Trophoblast cell (in vitro differentiated cells and primary cell): ENCODE measurements around the gene CHCHD3.

ENCODE experiments used
- DNase-seq, 2 donors: peaks; one replicate each; pipeline ENCODE4 v3.0.0-alpha.2; 2016
- H2AFZ ChIP-seq: 2 replicates; pipeline ENCODE4 v1.6.1; 2013; ENCODE audit warnings: low read length, moderate library complexity, mild to moderate bottlenecking; ENCODE audit not compliant: insufficient read depth, poor library complexity
- H2AK5ac ChIP-seq: 2 replicates; pipeline ENCODE4 v1.6.1; 2013; ENCODE audit warnings: mild to moderate bottlenecking, low read length
- H2BK120ac ChIP-seq: 2 replicates; pipeline ENCODE4 v1.6.1; 2013; ENCODE audit warnings: low read length, mild to moderate bottlenecking, moderate library complexity; ENCODE audit not compliant: insufficient read depth, poor library complexity
- H2BK12ac ChIP-seq: 2 replicates; pipeline ENCODE4 v1.6.1; 2013; ENCODE audit warnings: mild to moderate bottlenecking, low read length, moderate library complexity
- H2BK5ac ChIP-seq: 2 replicates; pipeline ENCODE4 v1.6.1; 2013; ENCODE audit warnings: low read length, low read depth, moderate library complexity, mild to moderate bottlenecking; ENCODE audit not compliant: poor library complexity
- H3K14ac ChIP-seq: 2 replicates; pipeline ENCODE4 v1.6.1; 2013; ENCODE audit warnings: mild to moderate bottlenecking, low read length
- H3K18ac ChIP-seq: 2 replicates; pipeline ENCODE4 v1.6.1; 2013; ENCODE audit warnings: mild to moderate bottlenecking, low read length
- H3K23ac ChIP-seq: 2 replicates; pipeline ENCODE4 v1.6.1; 2013; ENCODE audit warnings: low read length
- H3K27ac ChIP-seq: 2 replicates; pipeline ENCODE4 v1.5.1; 2013; ENCODE audit warnings: low read depth, mild to moderate bottlenecking, inconsistent platforms, low read length, moderate library complexity
- H3K27me3 ChIP-seq: 2 replicates; pipeline ENCODE4 v1.6.1; 2013; ENCODE audit warnings: inconsistent platforms, mild to moderate bottlenecking, low read length, moderate library complexity; ENCODE audit not compliant: insufficient read depth
- H3K36me3 ChIP-seq, 2 experiments: 1 replicate in 1 of 2; 2 replicates in 1 of 2; pipeline ENCODE4 v1.6.1; 2013; ENCODE audit warnings: low read length in 2 of 2, mild to moderate bottlenecking in 2 of 2, moderate library complexity in 1 of 2; ENCODE audit not compliant: insufficient read depth in 2 of 2, control insufficient read depth in 1 of 2
- H3K4ac ChIP-seq: 2 replicates; pipeline ENCODE4 v1.6.1; 2013; ENCODE audit warnings: low read depth, mild to moderate bottlenecking, low read length, moderate library complexity
- H3K4me1 ChIP-seq, 2 experiments: 1 replicate in 1 of 2; 2 replicates in 1 of 2; pipeline ENCODE4 v1.6.1; 2013; ENCODE audit warnings: low read length in 2 of 2, mild to moderate bottlenecking in 2 of 2, moderate library complexity in 1 of 2; ENCODE audit not compliant: insufficient read depth in 2 of 2, control insufficient read depth in 1 of 2
- H3K4me2 ChIP-seq: 2 replicates; pipeline ENCODE4 v1.6.1; 2013; ENCODE audit warnings: inconsistent platforms, mild to moderate bottlenecking, low read length, moderate library complexity
- H3K4me3 ChIP-seq: 2 replicates; pipeline ENCODE4 v1.5.1; 2013; ENCODE audit warnings: mild to moderate bottlenecking, low read depth, low read length, inconsistent platforms
- H3K79me1 ChIP-seq: one replicate; pipeline ENCODE4 v1.6.1; 2013; ENCODE audit warnings: low read length
- H3K79me2 ChIP-seq: 2 replicates; pipeline ENCODE4 v1.6.1; 2013; ENCODE audit warnings: low read length, mild to moderate bottlenecking; ENCODE audit not compliant: control insufficient read depth, insufficient read depth, poor library complexity
- H3K9ac ChIP-seq: 2 replicates; pipeline ENCODE4 v1.6.1; 2013; ENCODE audit warnings: mild to moderate bottlenecking, low read length
- H3K9me3 ChIP-seq: 2 replicates; pipeline ENCODE4 v1.6.1; 2013; ENCODE audit warnings: low read depth, mild to moderate bottlenecking, control low read depth, inconsistent platforms, low read length; ENCODE audit not compliant: insufficient read depth
- H4K12ac ChIP-seq: 2 replicates; pipeline ENCODE4 v1.6.1; 2013; ENCODE audit warnings: low read depth, mild to moderate bottlenecking, low read length, moderate library complexity
- H4K8ac ChIP-seq: 2 replicates; pipeline ENCODE4 v1.6.1; 2013; ENCODE audit warnings: low read depth, mild to moderate bottlenecking, low read length, moderate library complexity
- H4K91ac ChIP-seq: one replicate; pipeline ENCODE4 v1.6.1; 2013; ENCODE audit warnings: low read depth, mild to moderate bottlenecking, low read length, moderate library complexity
- WGBS: extraction: QIAGEN DNeasy Blood & Tissue Kit; methylation state at CpG from one replicate; pipeline ENCODE4 v1.1.7; 2013; ENCODE audit warnings: missing lambda C conversion rate; ENCODE audit not compliant: insufficient read length, insufficient coverage; ENCODE audit errors: extremely low coverage; 5-methylcytosine and 5-hydroxymethylcytosine counted together

Gene CHCHD3

GRCh38 chr7:132858760-132859159 is 223.1 kb downstream of the CHCHD3 start:
- Histone ChIP-seq H3K27ac (no peak overlapping the region), H4K12ac (no peak overlapping the region), H3K4ac (no peak overlapping the region), H3K36me3 (no peaks in the 10 kb centered on the region), H3K9ac (no peak overlapping the region), H2AFZ (no peak overlapping the region), H3K9me3 (no peaks in the 10 kb centered on the region), H2BK12ac (no peak overlapping the region), H3K79me1 (no peaks in the 10 kb centered on the region), H3K23ac (no peak overlapping the region), H2BK5ac (no peak overlapping the region), H3K4me2 (no peak overlapping the region), H3K27me3 (no peaks in the 10 kb centered on the region), H3K14ac (no peak overlapping the region), H3K4me1 (no peaks in the 10 kb centered on the region), H4K8ac (no peak overlapping the region), H2BK120ac (no peak overlapping the region), H4K91ac (no peak overlapping the region), H3K18ac (no peak overlapping the region), H2AK5ac (no peak overlapping the region), H3K4me3 (no peak overlapping the region), H3K79me2 (no peaks in the 10 kb centered on the region)
- no CpG with 5 or more reads among the region's 4 CpGs for WGBS
- DNase-seq = no peak

- no peak overlapping the region for H3K9ac ChIP-seq
- no peak overlapping the region for H3K4ac ChIP-seq
- no peak overlapping the region for H4K12ac ChIP-seq
- no CpG with 5 or more reads among the region's 2 CpGs for WGBS
- H3K36me3 ChIP-seq = no peaks in the 10 kb centered on the region
- H3K23ac ChIP-seq = no peak overlapping the region
- H3K4me1 ChIP-seq = no peaks in the 10 kb centered on the region
- no peak overlapping the region for H2AFZ ChIP-seq
- DNase-seq = no peak
- no peak overlapping the region for H3K18ac ChIP-seq
- no peaks in the 10 kb centered on the region for H3K79me2 ChIP-seq
- H3K27me3 ChIP-seq = no peaks in the 10 kb centered on the region
- no peak overlapping the region for H3K27ac ChIP-seq
- H2BK5ac ChIP-seq = no peak overlapping the region
- no peak overlapping the region for H2BK12ac ChIP-seq
- no peak overlapping the region for H4K8ac ChIP-seq
- H2BK120ac ChIP-seq = no peak overlapping the region
- no peak overlapping the region for H3K4me2 ChIP-seq
- H3K79me1 ChIP-seq = no peaks in the 10 kb centered on the region
- no peak overlapping the region for H3K4me3 ChIP-seq
- H4K91ac ChIP-seq = no peak overlapping the region
- no peaks in the 10 kb centered on the region for H3K9me3 ChIP-seq
- H3K14ac ChIP-seq = no peak overlapping the region
- no peak overlapping the region for H2AK5ac ChIP-seq
Observed at GRCh38 chr7:132858251-132858650, 223.6 kb downstream of the CHCHD3 start.

GRCh38 chr7:132857703-132858102 is 224.2 kb downstream of the CHCHD3 start:
- H3K9ac ChIP-seq = no peak overlapping the region
- no peak overlapping the region for H4K91ac ChIP-seq
- no peaks in the 10 kb centered on the region for H3K79me2 ChIP-seq
- no peak overlapping the region for H3K4ac ChIP-seq
- no peak overlapping the region for H3K4me3 ChIP-seq
- no peak overlapping the region for H2BK12ac ChIP-seq
- no peaks in the 10 kb centered on the region for H3K27me3 ChIP-seq
- H2AFZ ChIP-seq = no peak overlapping the region
- DNase-seq = no peak
- no peak overlapping the region for H2BK120ac ChIP-seq
- H2AK5ac ChIP-seq = no peak overlapping the region
- no peak overlapping the region for H3K18ac ChIP-seq
- H3K14ac ChIP-seq = no peak overlapping the region
- H3K36me3 ChIP-seq = no peaks in the 10 kb centered on the region
- H2BK5ac ChIP-seq = no peak overlapping the region
- H3K27ac ChIP-seq = no peak overlapping the region
- H3K23ac ChIP-seq = no peak overlapping the region
- H4K8ac ChIP-seq = no peak overlapping the region
- no peak overlapping the region for H3K4me2 ChIP-seq
- H3K9me3 ChIP-seq = no peaks in the 10 kb centered on the region
- H4K12ac ChIP-seq = no peak overlapping the region
- H3K4me1 ChIP-seq = no peaks in the 10 kb centered on the region
- no CpG with 5 or more reads among the region's 4 CpGs for WGBS
- H3K79me1 ChIP-seq = no peaks in the 10 kb centered on the region

GRCh38 chr7:132857031-132857430 is 224.9 kb downstream of the CHCHD3 start:
- Histone ChIP-seq H2BK5ac (no peak overlapping the region), H3K4me1 (no peaks in the 10 kb centered on the region), H3K9ac (no peak overlapping the region), H3K18ac (no peak overlapping the region), H3K4me2 (no peak overlapping the region), H4K91ac (no peak overlapping the region), H3K4me3 (no peak overlapping the region), H3K4ac (no peak overlapping the region), H3K79me1 (no peaks in the 10 kb centered on the region), H4K8ac (no peak overlapping the region), H2BK12ac (no peak overlapping the region), H3K9me3 (no peaks in the 10 kb centered on the region), H2AK5ac (no peak overlapping the region), H3K36me3 (no peaks in the 10 kb centered on the region), H3K79me2 (no peaks in the 10 kb centered on the region), H3K23ac (no peak overlapping the region), H4K12ac (no peak overlapping the region), H2AFZ (no peak overlapping the region), H3K27ac (no peak overlapping the region), H2BK120ac (no peak overlapping the region), H3K27me3 (no peaks in the 10 kb centered on the region), H3K14ac (no peak overlapping the region)
- no CpG with 5 or more reads among the region's 4 CpGs for WGBS
- no peak for DNase-seq
